K562 (cell line): ENCODE data around the gene C7. TPM values are rescaled to one million over a fixed set of nuclear protein-coding genes. Genes with fewer than 3 reads are reported as not detected.

ENCODE experiments used
- ATAC-seq: fragments of 200-7000 bp; cut with Tn5 transposase; 3 replicates; pipeline ENCODE4 v1.9.1; 2020; ENCODE audit warnings: moderate library complexity
- BruUV-seq: library from RNA; stranded (reverse); fragments of 400-500 nt; replicated peaks from 2 replicates; lab custom pipeline; 2021; lab: Mats Ljungman, UMichigan
- CTCF ChIA-PET: fragments of 300-600 bp; formaldehyde crosslinking; extraction: SDS; loops from one replicate; lab custom pipeline; 2021; ENCODE audit warnings: low intra/inter-chr PET ratio; lab: Yijun Ruan, JAX
- POLR2A ChIA-PET: fragments of 300-600, 350-650 bp; sonication (Branson Sonifier 250); formaldehyde crosslinking; extraction: SDS; loops from one replicate; lab custom pipeline; 2021; ENCODE audit warnings: antibody characterized with exemption, inconsistent platforms; lab: Yijun Ruan, JAX
- DNase-seq, 4 experiments: peaks; one replicate each; pipeline versions ENCODE4 v3.0.0 to v3.0.0-alpha.2; 2011 to 2018; ENCODE audit warnings: low spot score in 3 of 4, mixed read lengths in 3 of 4; ENCODE audit errors: extremely low read depth in 1 of 4
- FAIRE-seq: peaks from 2 replicates; lab custom pipeline; 2011; peaks lifted over from hg19 to GRCh38; lab: Jason Lieb, UNC
- H2AFZ ChIP-seq: 2 replicates; pipeline ENCODE4 v1.6.0; 2011; ENCODE audit warnings: low read depth, low read length, control low read depth, inconsistent platforms
- H3K27ac ChIP-seq: fragments of 200-600 bp; 3 replicates; pipeline ENCODE4 v1.8.0; 2011; ENCODE audit warnings: low read depth, mild to moderate bottlenecking, control low read depth, inconsistent platforms, low read length, moderate library complexity, mixed read lengths; ENCODE audit errors: extremely low read depth
- H3K27me3 ChIP-seq, 2 experiments: fragments of 300-600 bp in 1 of 2; 2 replicates in 1 of 2; 3 replicates in 1 of 2; pipeline versions ENCODE4 v1.6.0 to v1.8.0; 2011; ENCODE audit warnings: inconsistent platforms in 2 of 2, low read length in 2 of 2, mild to moderate bottlenecking in 1 of 2, mixed read lengths in 1 of 2, moderate library complexity in 1 of 2; ENCODE audit not compliant: control insufficient read depth in 2 of 2, insufficient read depth in 2 of 2
- H3K36me3 ChIP-seq: fragments of 300-600 bp; 3 replicates; pipeline ENCODE4 v1.8.0; 2011; ENCODE audit warnings: mild to moderate bottlenecking, low read length, inconsistent platforms; ENCODE audit not compliant: control insufficient read depth, insufficient read depth
- H3K4me1 ChIP-seq, 2 experiments: fragments of 200-600 bp in 1 of 2; replicated peaks in 1 of 2; 2 replicates in 1 of 2; 3 replicates in 1 of 2; pipeline versions ENCODE4 v1.5.1 to v1.8.0; 2011; ENCODE audit warnings: inconsistent platforms in 2 of 2, low read length in 2 of 2, mild to moderate bottlenecking in 1 of 2, mixed read lengths in 1 of 2, moderate library complexity in 1 of 2; ENCODE audit not compliant: control insufficient read depth in 2 of 2, insufficient read depth in 2 of 2
- H3K4me2 ChIP-seq: 2 replicates; pipeline ENCODE4 v1.6.1; 2011; ENCODE audit warnings: low read length, control low read depth, inconsistent platforms, mixed read lengths; ENCODE audit not compliant: insufficient read depth
- H3K4me3 ChIP-seq: fragments of 200-600 bp; sonication (generic), shearing (Covaris generic); 2 replicates; pipeline ENCODE4 v1.5.1; 2016; ENCODE audit warnings: control low read depth, inconsistent platforms
- H3K79me2 ChIP-seq: fragments of 200-600 bp; 3 replicates; pipeline ENCODE4 v1.8.0; 2011; ENCODE audit warnings: low read length, inconsistent platforms; ENCODE audit not compliant: control insufficient read depth, insufficient read depth
- H3K9ac ChIP-seq, 2 experiments: 2 replicates each; pipeline versions ENCODE4 v1.6.0 to v1.6.1; 2011; ENCODE audit warnings: low read depth in 2 of 2, low read length in 2 of 2, control low read depth in 1 of 2, inconsistent platforms in 1 of 2, mild to moderate bottlenecking in 1 of 2, mixed read lengths in 1 of 2; ENCODE audit not compliant: insufficient read depth in 1 of 2
- H3K9me1 ChIP-seq: one replicate; pipeline ENCODE4 v1.6.0; 2011; ENCODE audit warnings: inconsistent platforms, mild to moderate bottlenecking, low read length, moderate library complexity; ENCODE audit not compliant: control insufficient read depth, insufficient read depth
- H3K9me3 ChIP-seq: replicated peaks from 2 replicates; pipeline ENCODE4 v1.5.1; 2011; ENCODE audit warnings: low read depth, low read length, inconsistent platforms; ENCODE audit not compliant: control insufficient read depth, insufficient read depth
- H4K20me1 ChIP-seq: replicated peaks from 2 replicates; pipeline ENCODE4 v1.6.1; 2011; ENCODE audit warnings: low read length, inconsistent platforms, mixed read lengths; ENCODE audit not compliant: control insufficient read depth, insufficient read depth
- CBX3 ChIP-seq, 2 experiments: IDR thresholded peaks; 1 replicate in 1 of 2; 2 replicates in 1 of 2; pipeline ENCODE4 v1.6.1; 2012; ENCODE audit warnings: inconsistent platforms in 2 of 2, low read length in 2 of 2, borderline replicate concordance in 1 of 2, control low read depth in 1 of 2
- NR2C1 ChIP-seq, 2 experiments: fragments of 450-650 bp; IDR thresholded peaks; 2 replicates each; pipeline ENCODE4 v1.6.1; 2017; ENCODE audit warnings: mild to moderate bottlenecking in 2 of 2, antibody characterized with exemption in 1 of 2, inconsistent platforms in 1 of 2, missing compliant biosample characterization in 1 of 2, missing genetic modification characterization in 1 of 2
- OTX1 ChIP-seq: fragments of 450-650 bp; formaldehyde crosslinking; IDR thresholded peaks from 2 replicates; pipeline ENCODE4 v1.4.0; 2022; ENCODE audit warnings: mild to moderate bottlenecking
- PHF8 ChIP-seq: fragments of 200-600 bp; sonication (generic); IDR thresholded peaks from 2 replicates; pipeline ENCODE4 v1.6.1; 2012; ENCODE audit warnings: mixed run types, mild to moderate bottlenecking, inconsistent platforms, low read length, moderate library complexity, borderline replicate concordance
- ZNF232 ChIP-seq: sonication (generic); formaldehyde crosslinking; IDR thresholded peaks from 2 replicates; pipeline ENCODE4 v1.8.0; 2022; ENCODE audit warnings: mild to moderate bottlenecking, missing genetic modification reagents
- ZNF263 ChIP-seq: sonication (generic); formaldehyde crosslinking; IDR thresholded peaks from 2 replicates; pipeline ENCODE4 v1.8.0; 2022; ENCODE audit warnings: mild to moderate bottlenecking, missing genetic modification reagents, borderline replicate concordance
- ZNF311 ChIP-seq: fragments of 250-450 bp; sonication (Bioruptor Pico); IDR thresholded peaks from 2 replicates; pipeline ENCODE4 v1.4.0; 2020; ENCODE audit warnings: mild to moderate bottlenecking, moderate library complexity
- WGBS: fragments of 100-300 bp; shearing (Covaris generic); methylation state at CpG from one replicate; pipeline ENCODE4 v1.1.6; 2016; ENCODE audit warnings: low coverage, mixed read lengths; ENCODE audit not compliant: insufficient coverage; ENCODE audit errors: missing lambda C conversion rate; 5-methylcytosine and 5-hydroxymethylcytosine counted together
- in situ Hi-C: fragments of 300-500 bp; cut with MboI; formaldehyde crosslinking; loops from 4 replicates; pipeline ENCODE4 v1.15.0; 2018; ENCODE audit warnings: inconsistent platforms, mixed read lengths
- intact Hi-C: fragments of 100-400 bp; cut with micrococcal nuclease; formaldehyde crosslinking; loops from 2 replicates; pipeline ENCODE4 v1.14.2; 2022
- polyA plus RNA-seq, 8 experiments: library from polyadenylated mRNA; depleted of rRNA in 4 of 8; stranded (reverse) in 5 of 8; unstranded in 3 of 8; fragments of >200 nt; fragmentation: Nextera tagmentation in 2 of 8; fragmentation: Illumina TruSeq in 1 of 8; extraction: Ambion mirVana in 2 of 8; extraction: Trizol in 1 of 8; gene quantifications; 2 replicates each; pipeline versions ENCODE4 v1.2.1 to v1.2.3, GENCODE V29; 2011 to 2014; ENCODE audit warnings: inconsistent platforms in 1 of 8, missing spikeins in 1 of 8
- total RNA-seq, 7 experiments: library from RNA; depleted of rRNA in 6 of 7; stranded (reverse); fragments of >200 nt in 6 of 7; fragmentation: Illumina TruSeq in 2 of 7; extraction: Trizol in 2 of 7; gene quantifications; 2 replicates each; pipeline versions ENCODE4 v1.2.1 to v1.2.3, GENCODE V29; 2011 to 2021; ENCODE audit warnings: low replicate concordance in 1 of 7
- TF ChIP-seq, protein P1 (sequence below): fragments of 250-450 bp; sonication (Bioruptor Pico); IDR thresholded peaks from 2 replicates; pipeline ENCODE4 v1.5.0; 2022; ENCODE audit warnings: mild to moderate bottlenecking
- TF ChIP-seq, protein P2 (sequence below), 2 experiments: fragments of 450-650 bp; formaldehyde crosslinking in 1 of 2; IDR thresholded peaks; 2 replicates each; pipeline versions ENCODE4 v1.4.0 to v1.6.1; 2014 to 2020; ENCODE audit warnings: mild to moderate bottlenecking in 2 of 2, borderline replicate concordance in 1 of 2, low read depth in 1 of 2
- TF ChIP-seq, protein P3 (sequence below): fragments of 450-650 bp; IDR thresholded peaks from one replicate; pipeline ENCODE4 v1.6.1; 2018; ENCODE audit warnings: mild to moderate bottlenecking, moderate library complexity; ENCODE audit not compliant: partially characterized antibody

Gene C7
- total and polyA plus RNA-seq, 9 of the 15 experiments (the other 6 are each of a cell fraction or from before 2014, with no cell fraction given): 0.82 TPM; not detected in 8

DNA sequence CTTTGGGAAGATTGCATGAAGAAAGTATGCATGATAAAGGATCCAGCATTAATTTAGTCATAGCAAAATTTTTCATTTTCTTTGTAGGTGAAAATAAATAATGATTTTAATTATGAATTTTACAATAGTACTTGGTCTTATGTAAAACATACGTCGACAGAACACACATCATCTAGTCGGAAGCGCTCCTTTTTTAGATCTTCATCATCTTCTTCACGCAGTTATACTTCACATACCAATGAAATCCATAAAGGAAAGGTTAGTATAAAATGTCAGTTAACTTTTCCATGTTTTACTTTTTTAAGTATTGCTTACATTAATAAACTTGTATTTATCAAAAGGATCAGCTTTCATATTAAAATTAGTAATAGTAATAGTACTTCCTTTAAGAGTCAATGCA lies 35.8 kb downstream of the C7 start:
- ATAC-seq: no peak
- Histone ChIP-seq H3K9ac (no peak overlapping the region), H3K4me1 (no peaks in the 10 kb centered on the region), H3K27ac (no peak overlapping the region), H3K9me3 (no peaks in the 10 kb centered on the region), H4K20me1 (no peaks in the 10 kb centered on the region), H3K9me1 (no peaks in the 10 kb centered on the region), H3K36me3 (no peaks in the 10 kb centered on the region), H3K4me2 (no peak overlapping the region), H3K79me2 (no peaks in the 10 kb centered on the region), H3K27me3 (peaks cover 0 to 8% of the 10 kb centered on the region in 2 experiments; a peak in 2 of 5 replicates), H3K4me3 (no peak overlapping the region), H2AFZ (no peak overlapping the region)
- no peak for FAIRE-seq
- POLR2A ChIA-PET: interaction anchor here (0.6 kb wide), 1 partner anchor 11 kb away, joined by 3 read pairs; no protein-coding TSS in a partner anchor
- intact Hi-C loops (no loop called here), in situ Hi-C loops (no loop called here)
- BruUV-seq: no TSS peak
- no peak for DNase-seq
- 0% methylated on average over 5 of the region's 5 CpGs for WGBS
- CTCF ChIA-PET: no interaction called here
- TF ChIP-seq, protein P1, sequence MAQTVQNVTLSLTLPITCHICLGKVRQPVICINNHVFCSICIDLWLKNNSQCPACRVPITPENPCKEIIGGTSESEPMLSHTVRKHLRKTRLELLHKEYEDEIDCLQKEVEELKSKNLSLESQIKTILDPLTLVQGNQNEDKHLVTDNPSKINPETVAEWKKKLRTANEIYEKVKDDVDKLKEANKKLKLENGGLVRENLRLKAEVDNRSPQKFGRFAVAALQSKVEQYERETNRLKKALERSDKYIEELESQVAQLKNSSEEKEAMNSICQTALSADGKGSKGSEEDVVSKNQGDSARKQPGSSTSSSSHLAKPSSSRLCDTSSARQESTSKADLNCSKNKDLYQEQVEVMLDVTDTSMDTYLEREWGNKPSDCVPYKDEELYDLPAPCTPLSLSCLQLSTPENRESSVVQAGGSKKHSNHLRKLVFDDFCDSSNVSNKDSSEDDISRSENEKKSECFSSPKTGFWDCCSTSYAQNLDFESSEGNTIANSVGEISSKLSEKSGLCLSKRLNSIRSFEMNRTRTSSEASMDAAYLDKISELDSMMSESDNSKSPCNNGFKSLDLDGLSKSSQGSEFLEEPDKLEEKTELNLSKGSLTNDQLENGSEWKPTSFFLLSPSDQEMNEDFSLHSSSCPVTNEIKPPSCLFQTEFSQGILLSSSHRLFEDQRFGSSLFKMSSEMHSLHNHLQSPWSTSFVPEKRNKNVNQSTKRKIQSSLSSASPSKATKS (CRISPR knock-in tag): no peak
- TF ChIP-seq OTX1 (CRISPR knock-in tag) (no peak), ZNF311 (CRISPR knock-in tag) (no peak), PHF8 (no peak), ZNF263 (CRISPR knock-in tag) (no peak), ZNF232 (CRISPR knock-in tag) (no peak), CBX3 (IDR thresholded peaks at IDR 0.05; ENCODE audit: borderline replicate concordance in 1 of 2, low read length in 2 of 2) (no peak), NR2C1 (IDR thresholded peaks at IDR 0.05) (no peak), NR2C1 (tag; IDR thresholded peaks at IDR 0.05) (no peak)
- TF ChIP-seq, protein P2, sequence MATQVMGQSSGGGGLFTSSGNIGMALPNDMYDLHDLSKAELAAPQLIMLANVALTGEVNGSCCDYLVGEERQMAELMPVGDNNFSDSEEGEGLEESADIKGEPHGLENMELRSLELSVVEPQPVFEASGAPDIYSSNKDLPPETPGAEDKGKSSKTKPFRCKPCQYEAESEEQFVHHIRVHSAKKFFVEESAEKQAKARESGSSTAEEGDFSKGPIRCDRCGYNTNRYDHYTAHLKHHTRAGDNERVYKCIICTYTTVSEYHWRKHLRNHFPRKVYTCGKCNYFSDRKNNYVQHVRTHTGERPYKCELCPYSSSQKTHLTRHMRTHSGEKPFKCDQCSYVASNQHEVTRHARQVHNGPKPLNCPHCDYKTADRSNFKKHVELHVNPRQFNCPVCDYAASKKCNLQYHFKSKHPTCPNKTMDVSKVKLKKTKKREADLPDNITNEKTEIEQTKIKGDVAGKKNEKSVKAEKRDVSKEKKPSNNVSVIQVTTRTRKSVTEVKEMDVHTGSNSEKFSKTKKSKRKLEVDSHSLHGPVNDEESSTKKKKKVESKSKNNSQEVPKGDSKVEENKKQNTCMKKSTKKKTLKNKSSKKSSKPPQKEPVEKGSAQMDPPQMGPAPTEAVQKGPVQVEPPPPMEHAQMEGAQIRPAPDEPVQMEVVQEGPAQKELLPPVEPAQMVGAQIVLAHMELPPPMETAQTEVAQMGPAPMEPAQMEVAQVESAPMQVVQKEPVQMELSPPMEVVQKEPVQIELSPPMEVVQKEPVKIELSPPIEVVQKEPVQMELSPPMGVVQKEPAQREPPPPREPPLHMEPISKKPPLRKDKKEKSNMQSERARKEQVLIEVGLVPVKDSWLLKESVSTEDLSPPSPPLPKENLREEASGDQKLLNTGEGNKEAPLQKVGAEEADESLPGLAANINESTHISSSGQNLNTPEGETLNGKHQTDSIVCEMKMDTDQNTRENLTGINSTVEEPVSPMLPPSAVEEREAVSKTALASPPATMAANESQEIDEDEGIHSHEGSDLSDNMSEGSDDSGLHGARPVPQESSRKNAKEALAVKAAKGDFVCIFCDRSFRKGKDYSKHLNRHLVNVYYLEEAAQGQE (IDR thresholded peaks at IDR 0.05; ENCODE audit: borderline replicate concordance): no peak
- TF ChIP-seq, protein P2 (CRISPR knock-in tag; IDR thresholded peaks at IDR 0.05; ENCODE audit: low read depth): no peak
- TF ChIP-seq, protein P3, sequence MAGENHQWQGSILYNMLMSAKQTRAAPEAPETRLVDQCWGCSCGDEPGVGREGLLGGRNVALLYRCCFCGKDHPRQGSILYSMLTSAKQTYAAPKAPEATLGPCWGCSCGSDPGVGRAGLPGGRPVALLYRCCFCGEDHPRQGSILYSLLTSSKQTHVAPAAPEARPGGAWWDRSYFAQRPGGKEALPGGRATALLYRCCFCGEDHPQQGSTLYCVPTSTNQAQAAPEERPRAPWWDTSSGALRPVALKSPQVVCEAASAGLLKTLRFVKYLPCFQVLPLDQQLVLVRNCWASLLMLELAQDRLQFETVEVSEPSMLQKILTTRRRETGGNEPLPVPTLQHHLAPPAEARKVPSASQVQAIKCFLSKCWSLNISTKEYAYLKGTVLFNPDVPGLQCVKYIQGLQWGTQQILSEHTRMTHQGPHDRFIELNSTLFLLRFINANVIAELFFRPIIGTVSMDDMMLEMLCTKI: no peak
